Liver (tissue), 3 donors: ENCODE measurements around the gene ATP8B3.

Experiments
- CTCF ChIP-seq: fragments of 150-350 bp; IDR thresholded peaks from 2 replicates; pipeline ENCODE4 v1.5.1; 2017; ENCODE audit warnings: improper control_type of control experiment, low read depth, low read length; ENCODE audit not compliant: missing input control
- FOXA1 ChIP-seq: IDR thresholded peaks from 2 replicates; pipeline ENCODE4 v1.6.1; 2016; ENCODE audit warnings: antibody characterized with exemption
- GABPA ChIP-seq, 2 donors: IDR thresholded peaks in 1 of 2; conservative IDR thresholded peaks in 1 of 2; 2 replicates each; pipeline ENCODE4 v1.6.1; 2016; ENCODE audit warnings: antibody characterized with exemption in 2 of 2, mild to moderate bottlenecking in 1 of 2, moderate library complexity in 1 of 2
- MAX ChIP-seq: IDR thresholded peaks from 2 replicates; pipeline ENCODE4 v1.6.1; 2016; ENCODE audit warnings: antibody characterized with exemption
- YY1 ChIP-seq: IDR thresholded peaks from 2 replicates; pipeline ENCODE4 v1.6.1; 2016; ENCODE audit warnings: antibody characterized with exemption, mild to moderate bottlenecking
- donor health status: healthy.
- donor health status: healthy.

- TF ChIP-seq CTCF (no peak), MAX (no peak), GABPA (IDR thresholded peaks at IDR 0.05 in 1 of 2, conservative IDR thresholded peaks at IDR 0.05 in 1 of 2) (no peak), FOXA1 (no peak), YY1 (no peak)
These were observed 45.7 kb upstream of the ATP8B3 start for GRCh38 chr19:1857648-1858326.
